DMS53 treated with DMSO at 0.1 percent for 48 hours (cell line): ENCODE data around the gene MIAT.
"Not testable (repeated sequence)": the region's sequence is repeated elsewhere in the genome, so short reads cannot be mapped to it uniquely, and the experiment has no call there.

ENCODE experiments used
- DNase-seq: peaks from one replicate; lab custom pipeline; 2025; ENCODE audit not compliant: unreplicated experiment; lab: John Stamatoyannopoulos, UW

MIAT gene

DNA sequence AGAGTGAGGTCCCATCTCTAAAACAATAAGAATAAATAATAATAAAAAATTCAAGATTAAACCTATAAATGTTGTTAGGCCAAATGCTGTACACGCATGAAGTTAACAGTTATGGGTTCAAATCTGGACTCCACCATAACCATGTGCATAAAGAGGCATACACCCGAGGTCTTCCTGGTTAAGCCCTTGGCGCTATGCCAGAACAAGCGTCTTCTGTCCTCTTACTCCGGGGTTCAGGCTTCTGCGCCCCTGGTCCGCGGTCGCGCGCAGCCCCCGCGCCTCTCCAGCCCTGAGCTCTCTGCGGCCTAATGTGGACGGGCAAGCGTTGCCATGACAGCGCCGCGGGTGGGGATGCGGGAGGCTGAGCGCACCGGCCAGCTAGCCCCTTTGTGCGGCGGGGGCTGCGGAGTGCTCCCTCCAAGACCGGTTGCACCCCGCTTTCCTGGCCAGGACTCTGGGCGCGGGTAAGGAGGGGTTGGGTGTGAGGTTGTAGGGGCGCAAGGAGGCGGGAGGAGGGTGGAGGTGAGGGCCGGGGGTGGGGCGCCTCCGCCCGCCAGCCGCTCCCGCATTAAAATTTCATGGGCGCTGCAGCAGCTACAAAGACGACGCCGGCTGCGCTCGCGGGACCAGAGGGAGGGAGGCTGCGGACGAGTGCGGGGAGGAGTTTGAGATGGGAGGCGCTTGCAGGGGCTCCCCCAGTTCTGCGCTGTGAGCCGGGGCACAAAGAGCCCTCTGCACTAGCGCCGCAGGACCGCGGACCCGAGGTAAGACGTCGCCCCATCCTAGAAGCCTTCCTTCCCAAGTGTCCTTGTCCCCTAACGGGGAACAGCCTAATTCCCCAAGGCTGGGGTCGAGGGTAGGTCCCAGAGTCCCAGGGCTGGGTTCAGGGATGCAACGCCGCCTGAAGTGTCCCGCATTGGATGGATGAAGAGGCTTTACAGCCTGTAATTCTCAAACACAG lies at the start of gene MIAT:
MIAT (plus strand) TSS at position 698 of the 961 bp plus-strand sequence.
- no peak for DNase-seq

DNA sequence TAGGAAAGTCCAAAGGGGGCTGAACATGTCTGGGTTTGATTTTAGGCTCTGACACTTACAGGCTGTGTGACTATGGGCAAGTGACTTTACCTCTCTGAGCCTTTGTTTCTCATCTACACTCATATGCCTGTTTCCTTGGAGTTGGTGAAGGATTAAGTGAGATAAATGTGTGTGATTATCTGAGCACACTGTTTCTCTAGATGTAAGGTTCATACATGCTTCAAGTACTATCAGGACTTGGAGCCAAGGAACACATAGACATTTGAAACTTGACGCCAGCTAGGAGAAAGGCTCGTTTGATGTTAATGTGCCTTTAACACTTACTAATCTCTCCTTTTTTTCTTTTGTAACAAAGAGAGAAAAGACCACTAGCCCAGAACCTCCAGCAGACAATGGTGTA lies 49.3 kb upstream of the MIAT start:
- DNase-seq = no peak

DNA sequence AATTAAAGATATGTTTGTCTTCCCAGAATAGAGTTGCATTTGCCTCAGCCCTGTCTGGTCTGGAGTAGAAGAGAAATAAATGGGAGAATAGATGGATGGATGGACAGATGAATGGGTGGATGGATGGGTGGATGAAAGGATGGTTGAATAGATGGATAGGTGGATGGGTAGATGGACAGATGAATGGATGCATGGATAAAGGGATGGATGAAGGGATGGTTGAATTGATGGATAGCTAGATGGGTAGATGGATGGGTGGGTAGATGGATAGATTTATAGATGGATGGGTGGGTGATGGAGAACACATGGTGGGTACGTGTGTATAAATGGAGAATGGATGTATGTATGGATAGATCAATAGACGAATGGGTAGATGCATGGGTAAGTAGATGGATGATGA lies 48.1 kb upstream of the MIAT start:
- no peak for DNase-seq

DNA sequence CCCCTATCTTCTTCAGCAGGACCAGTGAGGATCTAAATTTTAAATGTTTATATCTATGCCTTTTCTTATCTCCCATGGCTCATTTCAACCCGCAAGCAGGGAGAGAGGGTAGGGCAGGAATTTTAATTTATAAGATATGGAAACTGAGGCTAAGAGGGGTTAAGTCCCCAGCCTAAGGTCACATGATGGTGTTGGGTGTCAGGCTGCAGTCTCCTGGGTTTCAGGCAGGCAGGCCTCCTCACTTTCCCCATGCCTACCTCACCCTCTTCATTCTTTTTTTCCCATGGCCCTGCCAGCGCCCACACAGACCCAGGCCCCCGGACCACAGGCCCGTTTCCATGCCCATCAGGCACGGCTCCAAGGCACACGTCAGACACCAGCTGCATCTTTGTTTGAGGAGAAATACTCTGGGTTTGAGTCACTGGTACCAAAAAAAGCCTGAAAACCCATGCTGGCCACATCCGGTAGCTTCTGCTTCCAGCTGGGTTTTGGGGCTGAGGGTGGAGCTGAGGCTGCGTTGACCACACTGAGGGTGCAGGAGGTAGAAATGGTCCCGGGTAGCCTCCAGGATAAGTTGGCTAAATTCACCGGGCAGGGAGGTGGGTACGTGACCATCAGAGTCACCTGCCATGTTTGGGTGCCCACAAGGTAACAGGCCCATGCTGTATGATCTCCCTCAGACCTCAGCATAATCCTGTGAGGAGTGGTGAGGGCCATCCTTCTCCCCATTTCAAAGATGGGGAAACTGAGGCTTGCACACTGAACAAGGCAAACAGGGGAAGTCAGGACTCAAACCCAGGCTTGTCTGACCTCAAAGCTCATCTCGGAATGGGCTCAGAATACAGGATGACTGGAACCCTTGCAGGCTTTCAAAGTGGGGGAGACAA lies 47.1 kb upstream of the MIAT start:
- no peak for DNase-seq

DNA sequence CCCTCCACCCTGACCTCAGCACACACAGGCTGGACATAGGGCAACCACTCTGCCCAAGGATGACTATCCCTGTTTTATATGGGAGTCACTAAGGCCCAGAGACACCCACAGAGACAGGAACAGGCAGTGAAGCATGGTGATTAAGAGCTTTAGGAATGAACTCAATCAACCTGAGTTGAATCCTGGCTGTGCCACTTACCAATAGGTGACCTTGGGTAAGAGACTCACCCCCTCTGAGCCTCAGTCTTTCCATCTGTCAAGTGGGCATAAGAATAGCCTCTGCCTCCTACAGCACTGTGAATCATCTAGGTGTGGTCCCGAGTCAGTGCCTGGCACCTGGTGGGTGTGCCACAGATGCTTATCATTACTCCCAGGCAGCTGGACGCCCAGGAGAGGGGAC lies 46.4 kb upstream of the MIAT start:
- DNase-seq = no peak

DNA sequence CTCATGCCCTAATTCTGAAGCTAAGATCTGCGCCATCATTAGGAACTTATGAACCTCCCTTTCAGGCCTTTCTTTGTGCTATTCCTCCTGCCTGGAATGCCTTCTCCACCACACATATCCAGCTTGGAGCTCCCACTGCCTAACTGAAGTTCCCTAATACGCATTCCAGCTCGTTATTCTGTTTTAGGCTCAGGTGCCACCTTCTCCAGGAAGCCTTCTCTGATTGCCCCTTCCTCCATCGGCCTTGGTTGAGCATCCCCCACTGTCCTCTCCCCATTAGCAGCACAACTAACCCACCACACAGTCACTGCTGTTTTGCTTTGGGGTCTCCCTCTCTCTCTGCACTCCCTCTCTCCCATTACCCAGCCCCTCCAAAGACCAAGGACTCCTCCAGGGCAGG lies 44.7 kb upstream of the MIAT start:
- DNase-seq = no peak

DNA sequence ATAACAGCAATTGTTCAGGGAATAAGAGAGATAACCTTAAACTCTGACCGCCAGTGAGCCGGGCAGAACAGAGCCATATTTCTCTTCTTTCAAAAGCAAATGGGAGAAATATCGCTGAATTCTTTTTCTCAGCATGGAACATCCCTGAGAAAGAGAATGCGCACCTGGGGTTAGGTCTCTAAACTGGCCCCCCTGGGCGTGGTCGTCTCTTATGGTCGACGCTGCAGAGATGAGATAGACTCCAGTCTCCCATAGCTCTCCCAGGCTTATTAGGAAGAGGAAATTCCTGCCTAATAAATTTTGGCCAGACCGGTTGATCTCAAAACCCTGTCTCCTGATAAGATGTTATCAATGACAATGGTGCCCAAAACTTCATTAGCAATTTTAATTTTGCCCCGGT lies 43.6 kb upstream of the MIAT start:
- DNase-seq = not testable (repeated sequence)

DNA sequence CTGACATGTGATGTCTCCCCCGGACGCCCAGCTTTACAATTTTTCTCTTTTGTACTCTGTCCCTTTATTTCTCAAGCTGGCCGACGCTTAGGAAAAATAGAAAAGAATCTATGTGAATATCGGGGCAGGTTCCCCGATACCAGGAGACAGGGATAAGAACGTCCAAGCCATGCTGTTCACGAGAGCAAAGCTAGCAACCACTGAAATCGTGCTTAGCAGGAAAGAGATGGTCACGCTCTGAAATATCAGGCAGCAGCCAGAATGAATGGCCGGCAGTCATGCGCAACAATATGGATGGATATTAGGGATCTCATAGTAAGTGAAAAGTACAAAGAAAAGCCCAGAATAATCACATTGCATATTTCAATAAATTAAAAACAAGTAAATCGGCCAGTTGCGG lies 43.1 kb upstream of the MIAT start:
- no peak for DNase-seq

DNA sequence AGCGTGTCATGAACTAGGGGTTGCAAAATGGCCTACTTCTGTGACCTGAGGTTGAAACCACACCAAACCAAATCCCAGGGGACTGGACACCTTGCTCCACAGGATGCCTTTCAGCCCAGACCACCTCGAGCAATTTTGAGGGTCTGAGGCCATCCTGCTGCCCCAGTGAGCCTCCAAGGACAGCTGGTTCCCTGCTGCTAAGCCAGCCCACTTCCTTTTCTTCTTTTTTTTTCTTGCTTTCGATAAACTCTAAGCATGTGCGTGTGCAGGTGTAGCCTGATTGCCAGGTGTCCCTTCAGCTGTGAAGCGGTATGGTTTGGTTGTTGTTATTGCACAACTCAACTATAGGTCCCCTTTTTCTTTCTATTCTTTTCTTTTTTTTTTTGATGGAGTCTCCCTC lies 42.2 kb upstream of the MIAT start:
- no peak for DNase-seq

DNA sequence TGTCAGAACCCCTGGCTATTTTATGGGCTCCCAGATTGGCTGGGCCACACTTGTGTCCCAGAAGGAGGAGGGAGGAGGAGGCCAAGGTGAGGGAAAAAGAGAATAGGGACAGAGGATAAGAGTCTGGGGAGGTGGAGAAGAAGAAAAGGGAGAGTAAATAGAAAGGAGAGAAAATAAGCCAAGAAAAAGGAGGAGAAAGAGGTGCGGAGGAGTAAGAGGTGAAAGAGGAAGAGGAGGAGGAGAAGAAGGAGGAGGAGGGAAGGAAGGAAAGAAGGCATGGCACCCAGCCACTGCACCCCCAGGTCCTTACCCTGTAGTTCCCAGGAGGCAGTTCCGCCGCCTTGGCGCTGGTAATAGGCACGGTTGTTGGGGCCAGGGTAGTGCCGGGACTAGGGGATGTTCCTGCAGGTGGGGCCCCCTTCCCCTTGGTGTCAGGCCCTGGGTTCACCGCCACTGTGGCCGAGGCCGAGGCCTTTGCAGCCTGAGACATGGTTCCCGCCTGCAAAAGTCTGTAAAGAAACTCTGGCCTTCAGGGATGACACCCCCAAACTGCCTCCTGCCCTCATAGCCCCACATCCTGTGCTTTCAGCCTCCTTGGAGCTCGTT lies 41.5 kb upstream of the MIAT start:
- DNase-seq = no peak

DNA sequence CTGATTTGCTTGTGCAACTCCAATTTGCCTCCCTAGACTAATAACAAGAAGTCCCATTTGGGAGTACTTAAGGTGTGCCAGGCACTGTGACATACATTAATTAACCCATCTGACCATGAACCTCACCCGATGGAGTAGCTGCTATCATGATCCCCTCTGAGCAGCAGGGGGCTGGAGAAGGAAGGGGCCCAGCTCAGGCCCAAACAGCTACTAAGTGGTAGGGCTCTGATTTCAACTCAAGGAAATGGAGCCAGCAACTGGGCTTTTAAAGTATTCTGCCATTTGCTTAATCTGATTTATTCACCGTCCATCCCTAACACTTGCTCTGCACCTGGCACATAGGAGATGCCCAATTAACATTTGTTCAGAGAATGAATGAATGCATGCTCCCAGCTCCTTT lies 40.7 kb upstream of the MIAT start:
- no peak for DNase-seq

DNA sequence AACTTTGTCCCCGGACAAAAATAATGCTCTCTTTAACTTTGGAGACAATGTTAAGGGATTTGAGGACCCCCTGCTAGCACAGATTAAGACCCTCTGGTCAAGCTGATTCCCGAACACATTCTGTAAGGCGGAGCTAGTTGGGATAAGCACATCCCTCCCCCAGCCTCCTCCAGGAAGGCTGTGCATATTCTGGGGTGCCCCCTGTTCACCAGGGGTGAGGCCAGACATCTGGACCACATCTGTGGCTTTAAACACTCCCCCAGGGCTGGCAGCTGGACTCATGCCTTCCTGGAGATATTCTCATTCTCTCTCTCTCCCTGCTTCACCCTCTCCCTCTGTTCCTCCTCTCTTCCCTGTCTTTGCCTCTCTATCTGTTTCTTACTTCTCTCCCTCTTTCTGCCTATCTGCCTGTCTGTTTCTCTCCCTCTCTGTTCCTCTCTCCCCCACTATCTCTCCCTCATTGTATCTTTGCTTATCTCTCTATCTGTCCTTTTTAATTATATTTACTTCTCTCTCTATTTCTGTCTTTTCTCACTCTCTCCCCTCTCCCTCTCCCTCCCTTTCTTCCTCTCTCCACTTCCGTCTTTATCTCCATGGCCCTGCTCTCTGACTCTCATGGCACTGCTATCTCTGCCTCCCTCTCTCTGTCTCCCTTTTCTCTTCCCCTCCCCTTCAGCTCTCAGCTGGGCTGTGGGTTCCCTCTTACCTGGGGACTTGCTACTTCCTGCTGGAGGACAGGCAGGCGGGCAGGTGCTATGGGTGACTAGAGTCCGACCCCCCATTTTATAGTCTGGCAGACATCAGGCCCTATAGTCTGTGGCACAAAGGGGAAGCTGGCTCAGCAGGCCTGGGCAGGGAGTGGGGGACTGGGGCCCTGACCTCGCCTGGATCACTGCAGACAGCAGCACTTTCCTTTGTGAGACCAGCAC lies 39.9 kb upstream of the MIAT start, which contains the start of gene CRYBB1:
CRYBB1 (minus strand) TSS at position 757 of the 929 bp plus-strand sequence. CDS start 1,708 bp downstream, outside the sequence.
- DNase-seq = no peak

DNA sequence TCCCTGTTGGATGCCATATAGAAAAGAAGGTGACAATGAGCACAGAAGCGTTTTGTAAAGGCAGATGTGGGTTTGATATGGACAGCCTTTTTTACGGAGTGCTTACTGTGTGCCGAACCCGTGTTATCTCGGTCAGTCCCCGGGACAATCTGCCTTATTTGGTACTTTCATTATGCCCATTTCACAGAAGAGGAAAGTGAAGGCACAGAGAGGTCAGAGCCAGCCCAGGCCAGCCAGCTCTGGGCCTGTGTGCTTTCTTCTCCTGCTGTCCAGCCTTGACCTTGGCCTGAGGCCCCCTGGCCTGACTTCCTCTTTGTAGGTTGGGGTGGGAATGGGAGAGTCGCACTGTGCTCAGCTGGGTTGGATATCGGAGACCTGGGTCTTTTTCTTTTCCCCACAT lies 38.9 kb upstream of the MIAT start:
- no peak for DNase-seq

DNA sequence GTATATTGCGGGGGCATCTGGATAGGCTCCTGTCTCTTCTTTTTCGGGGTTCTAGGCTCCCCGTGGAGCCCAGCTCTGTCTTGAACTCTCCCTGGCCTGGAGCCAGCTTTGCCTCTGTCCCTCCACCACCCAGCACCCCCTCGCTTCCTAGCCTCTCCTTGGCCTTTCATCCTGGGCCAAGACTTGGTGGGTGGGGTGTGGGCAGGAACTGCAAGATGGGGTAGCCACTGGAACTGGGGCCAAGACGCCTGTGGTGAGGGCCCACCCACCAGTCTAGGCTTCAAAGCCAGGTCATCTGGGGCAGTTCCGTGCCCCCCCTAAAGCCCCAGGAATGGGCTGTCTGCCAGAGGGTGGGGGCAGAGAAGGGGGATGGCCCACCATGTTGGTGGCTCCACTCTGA lies 37.9 kb upstream of the MIAT start:
- DNase-seq = no peak

DNA sequence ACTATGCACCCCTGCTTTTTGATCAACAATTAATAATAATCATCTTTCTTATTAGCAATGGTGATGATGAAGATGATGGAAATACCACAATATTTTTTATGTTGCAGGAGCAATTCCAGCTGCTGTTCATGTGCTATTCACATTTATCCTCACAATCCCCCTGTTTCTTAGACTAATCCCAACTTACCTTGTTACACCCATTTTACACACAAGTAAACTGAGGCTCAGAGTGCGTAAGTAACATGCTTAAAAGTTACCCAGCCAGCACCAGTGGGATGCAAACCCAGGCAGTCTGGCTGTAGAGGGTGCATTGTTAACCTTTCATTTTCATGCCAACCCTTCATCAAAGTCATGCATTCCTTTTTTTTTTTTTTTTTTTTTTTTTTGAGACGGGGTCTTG lies 37.2 kb upstream of the MIAT start:
- no peak for DNase-seq

DNA sequence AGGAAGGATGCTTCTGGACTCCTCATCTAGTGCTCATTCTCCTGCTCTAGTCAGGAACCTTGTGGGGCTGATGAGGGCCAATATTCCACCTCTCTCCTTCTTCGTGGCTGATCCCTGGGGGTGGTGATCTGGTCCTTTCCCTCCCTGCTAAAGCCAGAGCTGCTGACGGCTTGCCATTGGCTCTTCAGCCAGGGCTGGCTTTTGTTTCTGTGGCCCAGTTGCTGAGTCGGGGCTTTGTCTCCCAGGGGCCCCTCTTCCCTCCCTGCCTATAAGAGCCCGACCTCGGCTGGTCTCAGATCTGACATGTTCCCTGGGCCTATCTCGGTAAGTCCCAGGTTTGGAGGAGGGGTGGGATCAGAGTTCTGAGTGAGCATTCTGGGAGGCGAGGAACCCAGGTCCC lies 35.7 kb upstream of the MIAT start, which contains the start of gene CRYBA4:
CRYBA4 (plus strand) TSS at position 301 of the 400 bp plus-strand sequence. CDS start 634 bp downstream, outside the sequence.
- no peak for DNase-seq

DNA sequence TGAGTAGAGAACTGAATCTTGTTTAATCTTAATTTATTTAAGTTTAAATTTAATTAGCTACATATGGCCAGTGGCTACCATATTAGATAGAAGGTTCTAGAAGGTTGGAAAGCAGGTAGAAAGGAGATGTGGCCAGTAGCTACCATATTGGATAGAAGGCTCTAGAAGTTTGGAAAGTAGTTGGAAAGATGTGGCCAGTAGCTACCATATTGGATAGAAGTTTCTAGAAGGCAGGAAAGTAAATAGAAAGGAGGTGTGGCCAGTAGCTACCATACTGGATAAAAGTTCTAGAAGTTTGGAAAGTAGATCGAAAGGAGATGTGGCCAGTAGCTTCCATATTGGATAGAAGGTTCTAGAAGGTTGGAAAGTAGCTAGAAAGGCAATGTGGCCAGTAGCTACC lies 33.4 kb upstream of the MIAT start:
- no peak for DNase-seq

DNA sequence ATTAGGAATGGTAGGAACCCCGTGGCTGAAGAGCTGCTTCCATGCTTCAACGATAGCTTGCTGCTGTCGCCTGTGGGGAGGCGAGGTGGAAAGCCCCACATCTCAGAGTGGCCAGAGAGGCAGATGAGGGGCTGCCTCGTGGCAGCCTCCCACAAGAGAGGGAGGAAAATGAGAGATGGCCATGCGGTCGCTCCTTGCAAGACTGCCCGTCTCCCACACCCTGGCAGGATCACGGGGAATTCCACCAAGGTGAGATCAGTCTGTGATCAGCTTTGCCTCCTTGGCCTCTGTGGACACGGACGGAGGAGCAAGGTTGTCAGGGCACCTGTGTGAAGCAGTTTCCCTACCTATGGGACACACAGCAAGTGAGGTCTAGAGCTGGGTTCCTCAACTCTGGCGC lies 32.6 kb upstream of the MIAT start:
- no peak for DNase-seq

DNA sequence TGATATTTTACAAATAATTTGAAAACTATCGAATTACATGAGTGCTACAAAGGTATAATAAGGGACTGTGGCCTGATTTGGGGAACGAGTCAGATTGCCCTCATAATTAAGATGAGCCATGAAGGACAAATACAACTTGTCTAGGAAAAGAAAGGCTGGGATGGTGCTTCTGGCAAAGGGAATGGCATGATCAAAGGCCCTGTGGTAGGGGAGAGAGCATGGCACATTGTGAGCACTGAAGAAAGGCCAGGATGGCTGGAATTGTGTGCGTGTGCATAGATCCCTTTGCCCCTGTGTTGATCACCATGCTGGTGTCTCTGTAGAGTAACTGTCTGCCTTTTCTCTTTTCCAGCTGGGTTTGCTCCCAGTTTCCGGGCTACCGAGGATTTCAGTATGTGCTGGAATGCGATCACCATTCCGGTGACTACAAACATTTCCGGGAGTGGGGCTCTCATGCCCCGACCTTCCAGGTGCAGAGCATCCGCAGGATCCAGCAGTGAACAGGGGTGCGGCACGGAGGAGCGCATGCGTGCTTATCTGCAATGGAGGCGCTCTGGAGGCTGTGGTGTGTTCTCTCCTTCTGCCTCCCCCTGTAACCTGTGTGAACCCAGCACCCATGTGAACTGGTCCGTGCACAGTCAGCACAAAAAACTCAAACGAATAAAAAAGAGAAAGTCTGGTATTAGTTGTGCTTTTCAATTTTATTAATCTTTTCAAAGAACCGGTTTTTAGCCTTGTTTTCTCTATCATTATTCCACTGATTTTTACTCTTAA lies 27.2 kb upstream of the MIAT start:
- no peak for DNase-seq
